ENCODE data around the gene PHB1. TPM values are rescaled to one million over a fixed set of nuclear protein-coding genes. Genes with fewer than 3 reads are reported as not detected.
"Not testable (repeated sequence)": the region's sequence is repeated elsewhere in the genome, so short reads cannot be mapped to it uniquely, and the experiment has no call there.

Gene PHB1
- total RNA-seq, 1 donor from 2014 or later: 52.5 TPM

- DNase-seq: no peak
Measured at GRCh38 chr17:49404906-49405305, 9.8 kb downstream of the PHB1 start.

DNA sequence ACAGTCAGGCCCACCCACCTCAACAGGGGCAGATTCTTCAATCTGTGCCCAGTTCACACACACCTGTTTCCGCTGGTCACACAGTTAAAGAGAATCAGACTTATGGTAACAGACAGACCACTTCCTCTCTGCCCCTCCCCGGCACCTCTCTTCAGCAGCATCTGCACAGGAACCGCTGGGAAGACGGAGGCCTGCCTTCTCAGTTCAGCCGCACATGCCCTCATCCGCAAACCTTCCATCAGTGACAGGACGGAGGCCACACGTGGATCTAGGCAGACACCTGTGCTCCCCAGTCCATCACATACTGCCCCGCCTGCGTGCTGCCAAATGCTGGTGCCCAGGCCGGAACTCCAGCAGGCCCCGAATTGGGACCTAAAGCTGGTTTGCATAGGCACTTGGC, 10.3 kb downstream of the PHB1 start:
- DNase-seq: no peak

DNA sequence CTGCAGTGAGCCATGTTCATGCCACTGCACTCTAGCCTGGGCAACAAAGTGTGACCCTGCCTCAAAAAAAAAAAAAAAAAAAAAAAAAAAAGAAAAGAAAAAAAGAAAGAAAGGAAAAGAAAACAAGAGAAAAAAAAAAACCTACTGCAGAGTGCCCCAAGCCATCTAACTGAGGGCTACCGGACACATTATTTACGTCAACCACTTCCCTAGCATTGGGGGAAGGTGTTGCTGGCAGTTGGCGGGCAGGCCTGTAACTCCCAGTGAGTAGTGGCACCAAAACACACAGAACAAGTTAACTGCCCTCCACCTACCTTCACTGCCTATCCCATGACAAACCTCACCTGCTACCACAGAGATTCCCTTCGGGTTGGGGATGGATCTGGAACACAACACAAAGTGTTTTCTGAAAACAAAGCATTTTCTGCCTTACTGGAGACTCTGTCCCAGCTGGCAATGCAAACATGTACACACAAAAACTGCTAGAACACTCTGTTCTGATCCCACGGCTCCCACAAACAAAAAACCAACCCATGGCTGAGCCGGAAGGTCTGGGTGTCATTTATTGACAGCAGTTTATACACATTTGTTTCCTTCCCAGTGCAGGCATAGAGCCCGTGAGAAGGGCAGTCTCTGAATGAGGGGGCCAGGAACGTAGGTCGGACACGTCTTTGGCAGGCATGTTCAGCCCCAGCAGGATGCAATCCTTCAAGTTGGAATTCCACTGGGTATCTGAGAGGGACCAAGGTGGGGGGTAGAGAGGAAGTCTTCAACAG, 11.0 kb downstream of the PHB1 start:
- no peak for DNase-seq

DNA sequence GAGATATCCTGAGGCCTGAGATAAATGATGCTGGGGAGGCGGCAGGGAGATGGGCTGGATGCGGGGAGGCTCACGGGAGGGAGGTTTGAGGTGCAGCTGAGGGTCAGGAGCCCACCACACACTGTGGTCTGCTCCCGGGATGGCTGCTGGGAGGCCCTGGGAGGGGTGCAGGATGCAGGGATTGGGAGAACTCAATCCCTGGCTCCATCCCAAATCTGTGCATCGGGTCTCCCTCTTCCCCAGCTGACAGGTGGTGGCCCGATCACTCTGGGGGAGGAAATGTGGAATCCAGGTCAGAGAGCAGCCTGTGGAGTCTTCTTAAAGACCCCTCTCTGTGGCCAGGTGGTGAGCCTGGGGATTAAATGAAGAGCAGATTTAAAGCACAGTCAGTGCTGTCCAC, 12.0 kb downstream of the PHB1 start:
- DNase-seq: no peak

DNA sequence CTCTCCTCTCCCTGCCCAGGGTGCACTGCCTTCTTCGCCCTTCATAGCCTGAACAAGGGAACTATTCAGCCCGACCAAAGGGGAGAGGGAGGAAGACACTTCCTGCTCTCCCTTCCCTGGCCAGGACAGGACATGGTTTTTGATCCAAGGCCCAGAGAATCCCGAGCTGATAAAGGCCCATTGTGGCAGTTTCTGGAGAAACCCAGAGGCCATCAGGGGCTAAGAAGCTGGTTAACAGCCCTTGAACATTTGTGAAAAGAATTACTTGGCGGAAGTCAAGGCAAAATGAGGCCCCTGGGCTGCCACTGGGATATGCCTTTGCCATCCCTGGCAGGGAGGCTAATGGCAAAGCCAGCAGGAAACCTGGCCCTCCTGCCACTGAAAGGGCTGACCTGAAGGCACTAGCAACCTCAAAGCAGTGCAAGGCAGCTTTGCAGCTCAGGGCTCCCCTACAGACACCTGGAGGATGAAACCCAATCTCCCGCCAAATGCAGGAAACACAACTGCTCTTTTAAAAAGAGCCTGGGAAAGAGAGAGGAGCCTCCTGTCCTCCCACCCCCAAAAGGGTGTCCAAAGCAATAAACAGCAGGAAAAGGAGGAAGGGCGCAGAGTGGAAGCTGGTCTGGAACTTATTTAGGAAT, 12.6 kb downstream of the PHB1 start:
- no peak for DNase-seq

- no peak for DNase-seq
Measured at GRCh38 chr17:49399995-49400394, 14.7 kb downstream of the PHB1 start.

- DNase-seq: no peak
Measured at GRCh38 chr17:49397586-49397985, 17.1 kb downstream of the PHB1 start.

DNA sequence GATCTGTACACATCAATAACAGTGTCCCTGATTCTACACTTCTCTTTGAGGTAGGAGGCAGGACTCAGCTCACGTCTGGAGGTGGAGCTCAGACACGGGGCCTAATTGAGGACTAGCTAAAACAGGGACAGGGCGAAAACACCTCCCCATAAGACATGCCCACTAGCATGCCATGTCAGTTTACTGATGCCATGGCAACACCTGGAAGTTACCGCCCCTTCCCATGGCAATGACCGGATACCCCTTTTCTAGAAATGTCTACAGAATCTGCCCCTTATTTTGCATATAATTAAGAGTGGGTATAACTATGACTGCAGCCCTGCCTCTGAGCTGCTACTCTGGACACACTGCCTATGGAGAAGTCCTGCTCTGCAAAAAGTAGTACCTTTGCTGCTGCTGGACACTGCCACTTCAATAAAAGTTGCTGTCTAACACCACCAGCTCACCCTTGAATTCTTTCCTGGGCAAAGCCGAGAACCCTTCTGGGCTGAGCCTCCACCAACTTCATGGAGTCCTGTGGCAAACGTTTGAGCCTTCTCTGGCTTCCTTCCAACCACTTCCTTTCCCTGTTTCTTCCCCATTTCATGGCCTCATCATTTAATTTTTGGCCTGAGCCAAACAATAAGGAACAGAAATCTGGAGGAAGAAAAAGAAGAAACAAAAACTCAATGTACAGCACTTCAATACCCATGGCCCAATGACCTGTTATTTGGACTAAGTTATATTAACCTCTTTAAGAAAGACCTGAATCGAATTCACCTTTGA, 21.0 kb downstream of the PHB1 start:
- DNase-seq: no peak

- DNase-seq: no peak
Measured at GRCh38 chr17:49390548-49391324, 23.9 kb downstream of the PHB1 start.

GRCh38 chr17:49389514-49390347, 25.0 kb downstream of the PHB1 start:
- DNase-seq: not testable (repeated sequence)

GRCh38 chr17:49388692-49389513, 25.8 kb downstream of the PHB1 start:
- no peak for DNase-seq

- DNase-seq: no peak
Measured at GRCh38 chr17:49388290-49388640, 26.4 kb downstream of the PHB1 start.

DNA sequence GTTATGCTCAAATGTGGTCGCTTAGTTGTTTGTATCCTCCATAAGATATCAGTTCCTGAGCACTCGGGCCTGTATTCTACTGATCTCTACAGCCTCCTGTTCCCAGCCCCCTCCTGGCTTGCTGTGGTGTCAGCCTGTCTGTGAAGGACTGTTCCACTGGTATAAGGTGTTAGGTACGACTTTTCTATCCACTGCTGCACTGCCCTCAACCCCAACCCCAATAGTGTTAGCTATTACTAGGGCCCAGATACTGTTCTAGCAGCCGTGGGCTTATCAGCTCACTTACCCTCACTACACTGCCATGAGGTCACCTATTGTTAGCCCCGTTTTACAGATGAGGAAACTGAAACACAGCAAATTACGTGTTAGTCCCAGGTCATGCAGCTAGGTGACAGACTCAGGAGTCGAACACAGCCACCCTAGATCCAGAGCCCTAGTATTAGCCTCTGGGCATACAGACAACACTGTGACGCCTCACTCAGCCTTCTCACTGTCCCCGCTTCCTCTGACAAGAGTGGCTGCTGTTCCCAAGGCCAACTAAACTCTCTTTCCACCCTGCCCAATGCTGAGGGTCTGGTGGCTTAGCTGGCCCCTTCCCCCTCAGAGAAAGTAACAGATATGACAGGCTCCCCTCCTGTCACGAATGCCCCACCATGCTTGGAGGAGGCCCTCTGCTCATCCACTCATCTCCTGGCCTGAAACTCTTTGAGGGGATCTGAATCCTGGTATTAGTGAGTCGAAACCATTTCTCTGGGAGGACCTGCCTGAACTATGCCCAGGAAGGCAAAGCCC, 27.0 kb downstream of the PHB1 start:
- DNase-seq: no peak

DNA sequence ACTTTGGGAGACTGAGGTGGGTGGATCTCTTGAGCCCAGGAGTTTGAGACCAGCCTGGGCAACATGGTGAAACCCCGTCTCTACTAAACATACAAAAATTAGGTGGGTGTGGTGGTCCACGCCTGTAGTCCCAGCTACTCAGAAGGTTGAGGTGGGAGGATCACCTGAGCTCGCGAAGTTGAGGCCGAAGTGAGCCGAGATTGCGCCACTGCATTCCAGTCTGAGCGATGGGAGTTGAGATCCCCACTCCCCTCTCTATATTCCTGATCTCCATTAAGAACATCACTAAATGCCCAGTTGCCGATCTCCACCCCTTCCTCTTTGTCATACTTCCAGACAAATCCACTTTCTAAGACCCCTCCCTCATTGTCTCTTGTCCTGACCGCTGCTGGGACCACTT, 28.3 kb downstream of the PHB1 start:
- no peak for DNase-seq

DNA sequence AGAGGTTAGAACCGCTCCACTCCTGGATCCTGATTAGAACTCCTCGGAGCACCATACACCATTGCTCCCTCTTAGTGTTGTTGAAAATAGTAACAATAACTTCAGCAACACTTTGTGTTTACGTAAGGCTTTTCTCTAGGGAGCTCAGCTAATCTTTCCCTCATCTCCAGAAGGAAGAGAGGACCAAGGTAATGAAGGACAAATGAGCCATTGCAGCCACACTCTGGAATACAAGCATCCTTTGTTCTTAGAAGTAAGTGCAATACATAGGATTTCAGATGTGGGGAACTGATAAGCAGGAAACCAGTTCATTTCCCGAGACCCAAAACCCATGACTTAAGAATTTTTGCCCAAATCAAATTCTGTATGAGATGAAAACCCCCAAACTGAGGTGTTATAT, 29.7 kb downstream of the PHB1 start:
- no peak for DNase-seq

DNA sequence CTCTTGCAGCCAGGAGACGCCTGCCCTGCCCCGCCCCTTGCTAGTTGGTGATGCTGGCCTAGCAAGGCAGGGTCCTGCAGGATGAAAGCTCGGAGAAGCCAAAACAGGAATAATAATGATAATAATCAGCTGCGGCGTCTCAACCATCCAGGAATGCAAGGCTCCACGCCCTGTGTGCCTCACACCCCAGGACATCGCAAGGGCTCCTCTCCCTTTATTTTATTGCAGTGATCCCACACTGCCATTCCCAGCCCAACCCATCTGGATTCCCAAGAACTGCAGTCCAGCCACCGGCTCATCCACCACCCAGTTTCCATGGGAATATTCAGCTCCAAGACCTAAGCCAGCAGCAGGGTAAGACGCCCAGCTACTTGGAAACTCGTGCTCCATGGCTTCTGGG, 31.6 kb downstream of the PHB1 start:
- no peak for DNase-seq

DNA sequence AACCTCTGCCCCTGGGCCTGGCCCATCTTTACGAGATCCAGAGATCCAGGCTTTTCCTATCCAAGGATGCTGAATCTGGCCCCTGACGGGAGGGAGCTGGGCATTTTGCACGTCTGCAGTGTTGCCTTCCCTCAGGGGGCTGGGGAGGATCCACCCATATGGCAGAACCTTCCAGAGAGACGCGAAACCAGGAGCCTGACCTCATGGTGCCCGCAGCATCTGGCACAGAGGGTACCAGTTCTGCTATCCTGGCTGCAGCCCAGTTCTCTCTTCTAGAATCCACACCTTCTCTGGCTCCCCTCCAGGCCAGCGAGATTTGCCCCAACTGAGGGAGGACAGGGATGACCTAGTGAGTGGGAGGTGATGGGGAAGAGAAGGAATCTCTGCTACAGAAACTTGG, 32.1 kb downstream of the PHB1 start:
- no peak for DNase-seq

DNA sequence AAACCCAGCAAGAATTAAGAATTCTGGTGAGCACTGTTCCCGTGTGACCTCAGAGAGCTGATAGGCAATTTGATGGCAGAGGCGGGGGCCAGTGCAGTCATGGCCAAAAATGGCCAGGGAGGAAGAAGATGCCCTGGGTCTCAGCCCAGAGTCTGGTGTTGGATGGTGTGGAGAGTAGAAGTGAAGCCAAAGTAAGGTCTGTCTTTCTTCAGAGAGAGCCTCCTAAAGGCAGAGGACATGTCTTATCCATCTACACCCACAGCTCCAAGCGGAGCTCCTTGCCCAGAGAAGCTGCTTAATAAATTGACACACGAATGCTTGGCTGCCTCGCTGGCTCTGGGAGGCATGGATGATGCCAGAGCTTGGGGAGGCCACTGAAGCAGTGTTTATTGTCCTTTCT, 32.9 kb downstream of the PHB1 start:
- no peak for DNase-seq

DNA sequence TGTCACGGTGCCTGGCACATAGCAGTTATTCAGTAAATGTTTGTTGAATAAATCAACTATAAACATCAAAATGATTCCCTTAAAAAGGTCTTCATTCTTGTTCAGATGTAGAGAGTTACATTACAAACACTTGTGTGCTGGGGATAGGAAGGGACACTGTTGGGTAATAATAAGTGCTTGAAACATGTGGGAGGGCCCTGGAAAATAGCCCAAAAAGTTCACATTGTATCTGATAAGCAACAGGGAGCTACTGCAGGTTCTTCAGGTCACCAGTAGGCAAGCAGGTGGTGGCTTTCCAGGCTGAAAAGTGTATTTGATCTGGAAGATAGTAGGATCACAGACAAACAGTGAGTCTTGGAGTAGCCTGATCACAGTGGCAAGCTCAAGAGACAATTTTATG, 33.6 kb downstream of the PHB1 start:
- no peak for DNase-seq

DNA sequence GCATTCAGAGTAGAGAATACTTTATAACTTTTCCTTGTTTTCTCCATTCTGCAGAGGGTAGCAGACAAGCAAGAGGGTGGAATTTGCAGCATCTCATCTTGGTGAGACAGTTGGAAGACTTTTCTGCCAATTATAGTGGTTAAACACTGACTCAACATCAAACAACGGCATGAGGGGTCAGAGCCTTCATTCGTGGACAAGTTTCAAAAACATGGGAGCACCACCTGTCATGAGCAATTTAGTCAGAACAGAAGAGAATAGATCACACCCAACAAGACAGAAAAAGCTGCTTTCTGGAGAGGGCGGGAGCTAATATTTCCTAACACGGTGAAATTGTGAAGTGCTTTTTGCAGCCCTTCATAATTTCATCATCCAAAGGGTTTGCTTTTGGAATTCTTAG, 34.8 kb downstream of the PHB1 start:
- no peak for DNase-seq

Data from skin of body (tissue), 2 donors.